Prostate gland (tissue), 2 donors: ENCODE data around the gene EPB41L2. TPM values are rescaled to one million over a fixed set of nuclear protein-coding genes. Genes with fewer than 3 reads are reported as not detected.

ENCODE experiments used
- DNase-seq: peaks from one replicate; pipeline ENCODE4 v3.0.0-alpha.2; 2019; ENCODE audit warnings: low spot score
- H3K27ac ChIP-seq, 2 donors: fragments of 200-600 bp; sonication (generic); 2 replicates each; pipeline ENCODE4 v1.5.1; 2017 to 2019
- H3K27me3 ChIP-seq: fragments of 200-600 bp; sonication (generic); replicated peaks from 2 replicates; pipeline ENCODE4 v1.5.1; 2019; ENCODE audit not compliant: insufficient read depth
- H3K36me3 ChIP-seq, 2 donors: fragments of 200-600 bp; sonication (generic); 1 replicate in 1 of 2; 2 replicates in 1 of 2; pipeline versions ENCODE4 v1.5.1 to v1.8.1; 2017 to 2019
- H3K4me1 ChIP-seq: fragments of 200-600 bp; sonication (generic); replicated peaks from 2 replicates; pipeline ENCODE4 v1.5.1; 2019
- H3K4me3 ChIP-seq, 2 donors: fragments of 200-600 bp; sonication (generic); 2 replicates each; pipeline ENCODE4 v1.5.1; 2017 to 2019
- H3K9me3 ChIP-seq: fragments of 200-600 bp; sonication (generic); 2 replicates; pipeline ENCODE4 v1.5.1; 2017
- POLR2A ChIP-seq: fragments of 450-650 bp; IDR thresholded peaks from one replicate; pipeline ENCODE4 v1.6.1; 2016; ENCODE audit warnings: antibody characterized with exemption, mild to moderate bottlenecking
- POLR2AphosphoS5 ChIP-seq: sonication (generic); formaldehyde crosslinking; IDR thresholded peaks from one replicate; pipeline ENCODE4 v1.6.1; 2017; ENCODE audit warnings: antibody characterized with exemption
- WGBS: methylation state at CpG from one replicate; pipeline ENCODE4 v1.1.5; 2018; 5-methylcytosine and 5-hydroxymethylcytosine counted together
- intact Hi-C: fragments of 100-400 bp; cut with DNase I; formaldehyde crosslinking; loops from one replicate; pipeline ENCODE4 v1.14.2; 2022
- total RNA-seq, 2 donors: library from RNA; depleted of rRNA; stranded (reverse); fragments of >200 nt; gene quantifications; one replicate each; pipeline ENCODE4 v1.1.0, GENCODE V29; 2016
- TF ChIP-seq, protein P1 (sequence below), 4 experiments: fragments of 200-600 bp in 2 of 4; fragments of 450-650 bp in 2 of 4; sonication (generic) in 2 of 4; IDR thresholded peaks; 1 replicate in 3 of 4; 2 replicates in 1 of 4; pipeline ENCODE4 v1.5.1; 2016 to 2019; ENCODE audit warnings: antibody characterized with exemption in 4 of 4, mild to moderate bottlenecking in 2 of 4, moderate library complexity in 2 of 4

Gene EPB41L2
- total RNA-seq, 2 donors from 2014 or later: 11.9 to 105 TPM

DNA sequence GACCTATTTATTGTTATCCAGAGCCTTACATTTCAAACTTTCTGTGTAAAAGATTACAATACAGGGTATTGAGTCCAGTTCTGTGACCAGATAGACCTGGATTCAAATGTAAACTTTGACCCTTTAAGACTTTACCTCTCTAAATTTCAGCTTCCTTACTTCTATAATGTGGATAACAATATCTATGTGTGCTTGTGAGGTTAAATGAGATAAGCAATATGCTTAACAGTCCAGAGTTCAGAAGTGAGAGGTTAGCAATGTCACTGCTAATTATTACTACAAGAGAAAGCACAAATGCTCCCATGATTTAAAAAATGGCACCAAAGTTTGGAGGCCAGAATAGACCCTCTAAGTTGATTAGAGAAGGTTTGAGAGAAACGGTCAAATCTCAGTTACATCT lies 27.5 kb downstream of the EPB41L2 start:
- H3K9me3 ChIP-seq: no peaks in the 10 kb centered on the region
- H3K27ac ChIP-seq: no peak overlapping the region
- WGBS: 97% methylated on average over 1 of the region's 1 CpG
- H3K4me1 ChIP-seq: no peaks in the 10 kb centered on the region
- H3K27me3 ChIP-seq: no peaks in the 10 kb centered on the region
- intact Hi-C loops: no loop called here
- no peaks in the 10 kb centered on the region for H3K36me3 ChIP-seq
- no peak overlapping the region for H3K4me3 ChIP-seq
- TF ChIP-seq, protein P1, sequence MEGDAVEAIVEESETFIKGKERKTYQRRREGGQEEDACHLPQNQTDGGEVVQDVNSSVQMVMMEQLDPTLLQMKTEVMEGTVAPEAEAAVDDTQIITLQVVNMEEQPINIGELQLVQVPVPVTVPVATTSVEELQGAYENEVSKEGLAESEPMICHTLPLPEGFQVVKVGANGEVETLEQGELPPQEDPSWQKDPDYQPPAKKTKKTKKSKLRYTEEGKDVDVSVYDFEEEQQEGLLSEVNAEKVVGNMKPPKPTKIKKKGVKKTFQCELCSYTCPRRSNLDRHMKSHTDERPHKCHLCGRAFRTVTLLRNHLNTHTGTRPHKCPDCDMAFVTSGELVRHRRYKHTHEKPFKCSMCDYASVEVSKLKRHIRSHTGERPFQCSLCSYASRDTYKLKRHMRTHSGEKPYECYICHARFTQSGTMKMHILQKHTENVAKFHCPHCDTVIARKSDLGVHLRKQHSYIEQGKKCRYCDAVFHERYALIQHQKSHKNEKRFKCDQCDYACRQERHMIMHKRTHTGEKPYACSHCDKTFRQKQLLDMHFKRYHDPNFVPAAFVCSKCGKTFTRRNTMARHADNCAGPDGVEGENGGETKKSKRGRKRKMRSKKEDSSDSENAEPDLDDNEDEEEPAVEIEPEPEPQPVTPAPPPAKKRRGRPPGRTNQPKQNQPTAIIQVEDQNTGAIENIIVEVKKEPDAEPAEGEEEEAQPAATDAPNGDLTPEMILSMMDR (IDR thresholded peaks at IDR 0.05): no peak
- TF ChIP-seq POLR2A (no peak), POLR2AphosphoS5 (no peak)
- no peak for DNase-seq

DNA sequence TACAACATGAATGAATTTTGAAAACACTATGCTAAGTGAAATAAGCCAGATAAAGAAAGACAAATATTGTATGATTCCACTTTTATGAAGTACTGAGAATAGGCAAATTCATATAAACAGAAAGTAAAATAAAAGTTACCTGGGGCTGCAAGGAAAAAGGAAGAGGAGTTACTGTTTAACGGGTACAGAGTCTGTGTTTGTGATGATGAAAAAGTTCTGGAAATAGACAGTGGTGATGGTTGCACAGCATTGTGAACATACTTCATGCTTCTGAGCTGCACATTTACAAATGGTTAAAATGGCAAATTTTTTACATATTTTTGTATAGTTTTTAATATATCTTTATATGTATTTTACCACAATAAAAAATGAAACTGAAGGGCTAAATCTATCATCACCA lies 29.4 kb downstream of the EPB41L2 start:
- H3K4me1 ChIP-seq: no peaks in the 10 kb centered on the region
- DNase-seq: no peak
- TF ChIP-seq, protein P1 (IDR thresholded peaks at IDR 0.05): no peak
- no peak for TF ChIP-seq POLR2AphosphoS5
- no peak for TF ChIP-seq POLR2A
- no peaks in the 10 kb centered on the region for H3K27me3 ChIP-seq
- H3K27ac ChIP-seq: no peak overlapping the region
- no peaks in the 10 kb centered on the region for H3K36me3 ChIP-seq
- intact Hi-C loops: no loop called here
- 73% methylated on average over 1 of the region's 1 CpG for WGBS
- no peak overlapping the region for H3K4me3 ChIP-seq
- H3K9me3 ChIP-seq: no peaks in the 10 kb centered on the region

DNA sequence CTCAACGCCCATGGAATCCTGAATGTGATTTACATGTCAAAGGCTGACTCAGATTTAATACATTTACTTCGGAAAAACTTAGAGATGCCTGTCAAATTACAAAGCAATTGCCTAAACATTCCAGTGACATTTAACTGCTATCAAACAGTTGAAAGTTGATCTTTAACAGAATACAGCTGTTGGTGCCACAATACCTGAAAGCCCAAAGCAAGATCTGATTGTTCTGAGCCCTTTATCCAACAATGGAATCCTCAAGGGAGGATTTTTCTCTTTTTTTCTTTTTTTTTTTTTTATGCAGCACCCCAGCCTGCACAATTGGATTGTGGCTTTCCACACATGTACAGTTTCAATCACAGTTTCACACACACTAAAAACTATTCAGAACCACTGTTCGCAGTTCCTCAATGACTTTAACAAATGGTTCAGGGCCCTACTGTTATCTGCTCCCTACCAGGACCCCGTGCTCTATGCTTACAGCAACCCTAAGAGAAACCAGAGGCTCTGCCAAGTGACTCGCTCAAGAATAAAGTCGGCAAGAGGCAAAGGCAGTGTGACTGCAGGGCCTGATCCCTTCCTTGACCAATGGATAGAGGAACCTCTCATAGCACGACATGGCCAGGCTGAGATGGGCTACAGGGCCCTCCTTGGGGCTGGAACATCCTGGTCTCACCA lies 33.3 kb downstream of the EPB41L2 start:
- Histone ChIP-seq H3K9me3 (no peaks in the 10 kb centered on the region), H3K4me3 (no peak overlapping the region), H3K27me3 (no peaks in the 10 kb centered on the region), H3K27ac (no peak overlapping the region), H3K36me3 (no peaks in the 10 kb centered on the region), H3K4me1 (no peaks in the 10 kb centered on the region)
- DNase-seq: no peak
- intact Hi-C loops: no loop called here
- TF ChIP-seq POLR2AphosphoS5 (no peak), POLR2A (no peak)
- WGBS: 75% methylated on average over 7 of the region's 7 CpGs

DNA sequence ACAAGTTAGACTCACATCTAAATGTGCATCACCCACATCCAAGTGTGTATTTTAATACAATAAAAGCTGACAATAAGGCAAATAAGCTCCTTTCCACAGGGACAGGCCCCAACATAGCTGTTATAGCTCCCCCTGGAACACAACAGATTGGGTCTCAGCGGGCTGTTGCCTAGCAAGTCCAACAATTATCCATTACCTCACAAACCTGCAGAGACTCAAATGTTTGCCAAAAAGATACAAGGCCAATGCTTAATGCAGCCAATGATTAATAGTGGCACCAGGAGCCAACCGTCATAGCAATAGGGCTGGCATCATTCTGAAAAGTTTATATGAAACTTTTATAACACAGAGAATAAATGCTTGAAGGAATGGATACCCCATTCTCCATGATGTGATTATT lies 35.7 kb downstream of the EPB41L2 start:
- intact Hi-C loops: no loop called here
- Histone ChIP-seq H3K9me3 (no peaks in the 10 kb centered on the region), H3K27me3 (no peaks in the 10 kb centered on the region), H3K4me3 (no peak overlapping the region), H3K4me1 (no peaks in the 10 kb centered on the region), H3K36me3 (no peaks in the 10 kb centered on the region), H3K27ac (no peak overlapping the region)
- WGBS: 47% methylated on average over 2 of the region's 2 CpGs
- TF ChIP-seq, protein P1 (IDR thresholded peaks at IDR 0.05): no peak
- DNase-seq: no peak

DNA sequence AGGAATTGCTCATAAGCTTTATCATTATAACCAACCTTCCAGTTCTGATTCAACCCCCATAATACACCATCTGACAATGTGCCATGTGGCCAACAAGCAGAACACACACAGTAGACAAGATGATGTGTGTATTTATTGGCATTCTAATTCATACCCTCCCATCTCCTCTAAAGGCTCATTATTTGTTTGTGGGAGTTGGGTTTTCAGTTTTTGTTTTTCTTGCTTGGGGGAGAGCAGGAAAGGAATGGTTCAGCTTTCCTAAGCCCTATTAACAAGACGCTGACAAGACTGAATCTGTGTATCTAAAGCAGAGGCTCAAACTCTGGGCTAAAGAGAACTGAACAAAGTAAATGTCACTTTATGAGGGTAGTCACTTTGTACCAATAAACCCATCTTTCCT lies 36.8 kb downstream of the EPB41L2 start:
- intact Hi-C loops: no loop called here
- no peak overlapping the region for H3K4me3 ChIP-seq
- 100% methylated on average over 1 of the region's 1 CpG for WGBS
- no peaks in the 10 kb centered on the region for H3K9me3 ChIP-seq
- no peak overlapping the region for H3K27ac ChIP-seq
- no peaks in the 10 kb centered on the region for H3K36me3 ChIP-seq
- no peaks in the 10 kb centered on the region for H3K4me1 ChIP-seq
- TF ChIP-seq, protein P1 (IDR thresholded peaks at IDR 0.05): no peak
- no peak for DNase-seq
- H3K27me3 ChIP-seq: no peaks in the 10 kb centered on the region
